Skeletal muscle satellite cell (primary cell): ENCODE measurements around the gene DHX57.
A peak's percentile ranks its signal among the peaks of the same experiment; 100 is the strongest.
"Not testable (repeated sequence)": the region's sequence is repeated elsewhere in the genome, so short reads cannot be mapped to it uniquely, and the experiment has no call there.

Experiments
- H3K27me3 ChIP-seq: 2 replicates; pipeline ENCODE4 v1.7.0; 2013; ENCODE audit warnings: low read length; ENCODE audit not compliant: control insufficient read depth, insufficient read depth
- H3K36me3 ChIP-seq: 2 replicates; pipeline ENCODE4 v1.7.0; 2013; ENCODE audit warnings: mild to moderate bottlenecking, control low read depth, low read length; ENCODE audit not compliant: insufficient read depth
- H3K4me1 ChIP-seq: 2 replicates; pipeline ENCODE4 v1.7.0; 2013; ENCODE audit warnings: low read length; ENCODE audit not compliant: control insufficient read depth, insufficient read depth
- H3K4me2 ChIP-seq: 2 replicates; pipeline ENCODE4 v1.7.0; 2013; ENCODE audit warnings: mild to moderate bottlenecking, low read length
- H3K4me3 ChIP-seq: 2 replicates; pipeline ENCODE4 v1.7.0; 2013; ENCODE audit warnings: low read length
- H3K9ac ChIP-seq: 2 replicates; pipeline ENCODE4 v1.7.0; 2013; ENCODE audit warnings: mild to moderate bottlenecking, low read depth, low read length, moderate library complexity
- H3K9me3 ChIP-seq: replicated peaks from 2 replicates; pipeline ENCODE4 v1.7.0; 2013; ENCODE audit warnings: mild to moderate bottlenecking, control low read depth, low read length

DHX57 gene

GRCh38 chr2:38863061-38863695 lies 12.6 kb downstream of the DHX57 start:
- no peaks in the 10 kb centered on the region for H3K4me1 ChIP-seq
- H3K27me3 ChIP-seq: no peaks in the 10 kb centered on the region
- H3K4me2 ChIP-seq: no peak overlapping the region
- peaks cover 46% of the 10 kb centered on the region for H3K36me3 ChIP-seq
- no peaks in the 10 kb centered on the region for H3K9me3 ChIP-seq
- no peak overlapping the region for H3K4me3 ChIP-seq
- H3K9ac ChIP-seq: no peak overlapping the region

GRCh38 chr2:38862476-38862875 lies 13.3 kb downstream of the DHX57 start:
- Histone ChIP-seq H3K27me3 (no peaks in the 10 kb centered on the region), H3K4me1 (no peaks in the 10 kb centered on the region), H3K4me3 (no peak overlapping the region), H3K4me2 (no peak overlapping the region), H3K9ac (no peak overlapping the region), H3K36me3 (peaks cover 47% of the 10 kb centered on the region), H3K9me3 (no peaks in the 10 kb centered on the region)

- Histone ChIP-seq H3K9me3 (no peaks in the 10 kb centered on the region), H3K36me3 (peaks cover 43% of the 10 kb centered on the region), H3K4me3 (no peak overlapping the region), H3K4me1 (no peaks in the 10 kb centered on the region), H3K4me2 (no peak overlapping the region), H3K27me3 (no peaks in the 10 kb centered on the region), H3K9ac (no peak overlapping the region)
Observed at GRCh38 chr2:38856165-38856564, 19.6 kb downstream of the DHX57 start.

GRCh38 chr2:38850045-38850444 lies 25.7 kb downstream of the DHX57 start:
- H3K36me3 ChIP-seq: peaks cover 24% of the 10 kb centered on the region
- H3K9ac ChIP-seq: no peak overlapping the region
- no peaks in the 10 kb centered on the region for H3K27me3 ChIP-seq

GRCh38 chr2:38836791-38837190 lies 38.9 kb downstream of the DHX57 start:
- Histone ChIP-seq H3K9ac (no peak overlapping the region), H3K4me2 (no peak overlapping the region), H3K4me1 (no peaks in the 10 kb centered on the region), H3K9me3 (no peaks in the 10 kb centered on the region), H3K4me3 (no peak overlapping the region), H3K27me3 (no peaks in the 10 kb centered on the region), H3K36me3 (peaks cover 31% of the 10 kb centered on the region)

More at GRCh38 chr2:38850045-38850444, 25.7 kb downstream of the DHX57 start:
- Histone ChIP-seq H3K4me2 (no peak overlapping the region), H3K4me3 (no peak overlapping the region), H3K4me1 (no peaks in the 10 kb centered on the region), H3K9me3 (no peaks in the 10 kb centered on the region)

GRCh38 chr2:38835990-38836389 lies 39.7 kb downstream of the DHX57 start:
- Histone ChIP-seq H3K9me3 (no peaks in the 10 kb centered on the region), H3K4me1 (no peaks in the 10 kb centered on the region), H3K4me2 (no peak overlapping the region), H3K36me3 (peaks cover 26% of the 10 kb centered on the region), H3K9ac (no peak overlapping the region), H3K27me3 (no peaks in the 10 kb centered on the region), H3K4me3 (no peak overlapping the region)

- Histone ChIP-seq H3K4me3 (no peak overlapping the region), H3K36me3 (peaks cover 29% of the 10 kb centered on the region), H3K9me3 (no peaks in the 10 kb centered on the region), H3K27me3 (no peaks in the 10 kb centered on the region), H3K4me1 (no peaks in the 10 kb centered on the region), H3K9ac (no peak overlapping the region), H3K4me2 (no peak overlapping the region)
Observed at GRCh38 chr2:38835015-38835601, 40.6 kb downstream of the DHX57 start.

GRCh38 chr2:38830526-38831159 lies 45.1 kb downstream of the DHX57 start:
- Histone ChIP-seq H3K4me2 (no peak overlapping the region), H3K4me1 (peaks cover 8% of the 10 kb centered on the region), H3K4me3 (no peak overlapping the region), H3K9me3 (no peaks in the 10 kb centered on the region), H3K27me3 (no peaks in the 10 kb centered on the region), H3K36me3 (peaks cover 27% of the 10 kb centered on the region), H3K9ac (no peak overlapping the region)

GRCh38 chr2:38829971-38830370 lies 45.8 kb downstream of the DHX57 start:
- Histone ChIP-seq H3K4me3 (no peak overlapping the region), H3K4me2 (no peak overlapping the region), H3K27me3 (no peaks in the 10 kb centered on the region), H3K4me1 (peaks cover 8% of the 10 kb centered on the region), H3K36me3 (peaks cover 25% of the 10 kb centered on the region), H3K9ac (no peak overlapping the region), H3K9me3 (no peaks in the 10 kb centered on the region)

GRCh38 chr2:38828460-38828859 lies 47.3 kb downstream of the DHX57 start:
- Histone ChIP-seq H3K4me2 (no peak overlapping the region), H3K9me3 (no peaks in the 10 kb centered on the region), H3K9ac (no peak overlapping the region), H3K4me3 (no peak overlapping the region), H3K4me1 (peaks cover 8% of the 10 kb centered on the region), H3K27me3 (no peaks in the 10 kb centered on the region), H3K36me3 (peaks cover 26% of the 10 kb centered on the region)

GRCh38 chr2:38827539-38828145 lies 48.1 kb downstream of the DHX57 start:
- Histone ChIP-seq H3K36me3 (peaks cover 29% of the 10 kb centered on the region), H3K4me2 (peak overlapping the region; percentile 64)
- H3K4me1 ChIP-seq, H3K9ac ChIP-seq, H3K27me3 ChIP-seq, H3K9me3 ChIP-seq, H3K4me3 ChIP-seq: not testable (repeated sequence)
